Vagina (tissue), 2 donors: ENCODE data around the gene LHX8. TPM values are rescaled to one million over a fixed set of nuclear protein-coding genes. Genes with fewer than 3 reads are reported as not detected.
"Not testable (repeated sequence)": the region's sequence is repeated elsewhere in the genome, so short reads cannot be mapped to it uniquely, and the experiment has no call there.

Experiments used
- DNase-seq, 2 donors: peaks; one replicate each; pipeline ENCODE4 v3.0.0-alpha.2; 2017; ENCODE audit errors: extremely low spot score in 2 of 2
- H3K27ac ChIP-seq: fragments of 200-600 bp; sonication (generic); one replicate; pipeline ENCODE4 v1.5.1; 2019
- H3K27me3 ChIP-seq: fragments of 200-600 bp; sonication (generic); one replicate; pipeline ENCODE4 v1.5.1; 2019
- H3K36me3 ChIP-seq, 2 donors: fragments of 200-600 bp; sonication (generic); one replicate each; pipeline ENCODE4 v1.5.1; 2017 to 2019
- H3K4me1 ChIP-seq: fragments of 200-600 bp; sonication (generic); one replicate; pipeline ENCODE4 v1.5.1; 2019
- H3K4me3 ChIP-seq, 2 donors: fragments of 200-600 bp; sonication (generic); 1 replicate in 1 of 2; 2 replicates in 1 of 2; pipeline ENCODE4 v1.5.1; 2016 to 2019
- H3K9me3 ChIP-seq: fragments of 200-600 bp; sonication (generic); one replicate; pipeline ENCODE4 v1.5.1; 2019
- CTCF ChIP-seq, 3 experiments: fragments of 450-650 bp in 2 of 3; fragments of 200-600 bp in 1 of 3; sonication (generic) in 1 of 3; IDR thresholded peaks; one replicate each; pipeline ENCODE4 v1.5.1; 2017 to 2019; ENCODE audit warnings: antibody characterized with exemption in 3 of 3, mild to moderate bottlenecking in 2 of 3, moderate library complexity in 2 of 3
- POLR2A ChIP-seq, 2 donors: fragments of 450-650 bp; IDR thresholded peaks; one replicate each; pipeline ENCODE4 v1.6.1; 2017; ENCODE audit warnings: antibody characterized with exemption in 2 of 2, mild to moderate bottlenecking in 2 of 2, moderate library complexity in 2 of 2
- POLR2AphosphoS5 ChIP-seq, 2 donors: sonication (generic); formaldehyde crosslinking; IDR thresholded peaks; one replicate each; pipeline ENCODE4 v1.9.0; 2017; ENCODE audit warnings: antibody characterized with exemption in 2 of 2, mild to moderate bottlenecking in 2 of 2, low read depth in 1 of 2; ENCODE audit not compliant: insufficient read depth in 1 of 2
- intact Hi-C: fragments of 100-400 bp; cut with DNase I; formaldehyde crosslinking; loops from one replicate; pipeline ENCODE4 v1.15.1; 2023
- total RNA-seq: library from RNA; depleted of rRNA; stranded (reverse); fragments of >200 nt; gene quantifications from one replicate; pipeline ENCODE4 v1.2.3, GENCODE V29; 2016

The LHX8 gene
- total RNA-seq, 1 donor from 2014 or later, result not detected

GRCh38 chr1:75170011-75170410, 35.8 kb downstream of the LHX8 start:
- intact Hi-C loops, result no loop called here
- H3K4me1 ChIP-seq, result no peaks in the 10 kb centered on the region
- TF ChIP-seq CTCF (IDR thresholded peaks at IDR 0.05) (no peak), POLR2AphosphoS5 (IDR thresholded peaks at IDR 0.05; ENCODE audit: insufficient read depth in 1 of 2, low read depth in 1 of 2) (no peak), POLR2A (IDR thresholded peaks at IDR 0.05) (no peak)
- no peaks in the 10 kb centered on the region for H3K9me3 ChIP-seq
- H3K4me3 ChIP-seq, result no peak overlapping the region
- H3K27ac ChIP-seq, result no peak overlapping the region
- H3K27me3 ChIP-seq, result no peaks in the 10 kb centered on the region
- DNase-seq, result no peak
- H3K36me3 ChIP-seq, result no peaks in the 10 kb centered on the region

DNA sequence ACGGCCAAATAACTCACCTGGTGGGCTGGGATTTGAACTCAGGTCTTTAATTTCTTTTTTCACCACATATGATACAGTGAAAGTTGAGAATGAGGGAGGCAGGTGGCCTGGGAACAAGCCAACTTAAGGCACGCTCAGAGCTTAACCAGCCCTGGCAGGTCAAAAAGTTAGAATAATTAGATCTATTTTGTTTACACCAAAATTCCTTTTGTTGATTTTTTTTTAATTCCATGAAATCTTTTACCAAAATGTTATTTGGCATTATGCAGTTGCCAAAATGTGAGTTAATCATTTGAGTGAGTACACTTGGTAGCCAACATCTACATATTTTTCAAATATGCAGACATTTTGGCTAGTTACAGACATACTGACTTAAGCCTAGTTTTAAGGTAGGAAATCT, 36.8 kb downstream of the LHX8 start:
- Histone ChIP-seq H3K36me3 (no peaks in the 10 kb centered on the region), H3K4me3 (no peak overlapping the region), H3K4me1 (no peaks in the 10 kb centered on the region), H3K9me3 (no peaks in the 10 kb centered on the region), H3K27me3 (no peaks in the 10 kb centered on the region), H3K27ac (no peak overlapping the region)
- TF ChIP-seq CTCF (IDR thresholded peaks at IDR 0.05), result no peak
- no peak for TF ChIP-seq POLR2A (IDR thresholded peaks at IDR 0.05)
- no peak for DNase-seq
- intact Hi-C loops, result no loop called here

- no peaks in the 10 kb centered on the region for H3K36me3 ChIP-seq
- TF ChIP-seq POLR2A (IDR thresholded peaks at IDR 0.05), result no peak
- TF ChIP-seq POLR2AphosphoS5 (IDR thresholded peaks at IDR 0.05; ENCODE audit: insufficient read depth in 1 of 2, low read depth in 1 of 2), result no peak
- no peak for TF ChIP-seq CTCF (IDR thresholded peaks at IDR 0.05)
- H3K4me1 ChIP-seq, result no peaks in the 10 kb centered on the region
- no peaks in the 10 kb centered on the region for H3K27me3 ChIP-seq
- H3K27ac ChIP-seq, result no peak overlapping the region
- intact Hi-C loops, result no loop called here
- no peak for DNase-seq
- no peaks in the 10 kb centered on the region for H3K9me3 ChIP-seq
- no peak overlapping the region for H3K4me3 ChIP-seq
Measured at GRCh38 chr1:75171876-75172275, 37.7 kb downstream of the LHX8 start.

DNA sequence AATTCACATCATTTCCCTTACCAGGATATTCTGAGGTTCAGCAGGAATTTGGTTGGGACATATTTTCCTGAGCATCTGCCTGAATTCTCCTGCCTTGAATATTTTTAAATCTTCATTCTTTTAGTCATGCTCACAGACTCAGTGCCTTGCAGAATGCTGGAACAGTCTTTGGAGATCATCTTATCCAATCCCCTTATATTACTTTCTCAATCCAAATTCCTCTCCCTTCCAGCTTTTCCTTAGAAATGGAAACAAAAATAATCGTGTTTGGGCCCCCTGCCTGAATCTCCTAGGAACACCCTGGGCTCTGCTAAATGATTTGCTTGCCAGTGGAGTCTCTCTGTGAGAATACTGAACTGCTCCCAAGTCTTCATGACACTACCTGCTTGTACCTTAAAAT, 38.4 kb downstream of the LHX8 start:
- intact Hi-C loops, result no loop called here
- Histone ChIP-seq H3K4me3 (no peak overlapping the region), H3K27ac (no peak overlapping the region), H3K4me1 (no peaks in the 10 kb centered on the region), H3K36me3 (no peaks in the 10 kb centered on the region), H3K27me3 (no peaks in the 10 kb centered on the region), H3K9me3 (no peaks in the 10 kb centered on the region)
- DNase-seq, result no peak
- TF ChIP-seq POLR2A (IDR thresholded peaks at IDR 0.05) (no peak), CTCF (IDR thresholded peaks at IDR 0.05) (no peak), POLR2AphosphoS5 (IDR thresholded peaks at IDR 0.05; ENCODE audit: insufficient read depth in 1 of 2, low read depth in 1 of 2) (no peak)

DNA sequence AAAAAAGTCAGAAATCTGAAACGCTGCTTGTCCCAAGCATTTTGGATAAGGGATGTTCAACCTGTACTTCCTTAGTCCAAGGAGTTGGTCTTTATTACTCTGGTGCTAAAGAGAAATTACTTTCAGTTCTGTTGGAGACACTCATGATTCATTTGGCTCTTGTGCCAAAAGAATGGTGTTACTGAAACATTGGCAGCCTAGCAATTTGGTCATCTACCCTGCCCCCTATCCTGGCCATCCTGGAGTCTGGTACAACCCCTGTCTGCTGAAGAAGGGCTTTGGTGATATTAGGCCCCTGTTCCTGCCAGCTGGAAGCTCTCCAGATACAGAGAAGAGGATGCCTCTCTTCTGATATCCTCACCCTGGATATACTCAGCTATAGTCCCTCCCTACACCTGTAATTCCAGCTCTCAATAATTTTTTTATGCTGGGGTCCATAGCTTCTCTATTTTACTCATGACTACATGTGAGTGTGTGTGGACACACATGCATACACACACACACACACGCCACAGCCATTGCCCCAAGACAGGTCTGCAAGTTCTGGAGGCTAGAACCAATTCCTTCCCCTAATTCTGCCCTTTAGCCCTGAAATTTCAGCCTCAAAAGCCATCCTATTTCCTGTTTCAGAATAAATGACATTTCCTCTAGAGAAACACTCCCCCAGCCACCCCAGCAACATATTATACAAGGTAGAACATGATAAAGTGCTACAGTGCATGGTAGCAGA, 40.0 kb downstream of the LHX8 start:
- H3K9me3 ChIP-seq, result no peaks in the 10 kb centered on the region
- H3K4me3 ChIP-seq, result no peak overlapping the region
- intact Hi-C loops, result no loop called here
- H3K27me3 ChIP-seq, result no peaks in the 10 kb centered on the region
- no peak for DNase-seq
- H3K36me3 ChIP-seq, result no peaks in the 10 kb centered on the region
- TF ChIP-seq POLR2AphosphoS5 (IDR thresholded peaks at IDR 0.05; ENCODE audit: insufficient read depth in 1 of 2, low read depth in 1 of 2), result no peak
- H3K27ac ChIP-seq, result no peak overlapping the region
- no peaks in the 10 kb centered on the region for H3K4me1 ChIP-seq

GRCh38 chr1:75181214-75181955, 47.2 kb downstream of the LHX8 start:
- H3K27me3 ChIP-seq, DNase-seq, intact Hi-C loops: not testable (repeated sequence)

More at GRCh38 chr1:75181214-75181955, 47.2 kb downstream of the LHX8 start:
- not testable (repeated sequence) for H3K9me3 ChIP-seq, H3K27ac ChIP-seq, H3K4me3 ChIP-seq, H3K4me1 ChIP-seq, H3K36me3 ChIP-seq
